PC-9 (cell line): ENCODE results near the gene USP13. TPM values are rescaled to one million over a fixed set of nuclear protein-coding genes. Genes with fewer than 3 reads are reported as not detected.

Experiments
- BruUV-seq: library from RNA; stranded (reverse); fragments of 400-500 nt; replicated peaks from 2 replicates; lab custom pipeline; 2021; lab: Mats Ljungman, UMichigan
- CTCF ChIA-PET: fragments of 300-600 bp; sonication (Branson Sonifier 250); formaldehyde crosslinking; loops from one replicate; lab custom pipeline; 2022; ENCODE audit warnings: antibody characterized with exemption; lab: Charles Lee
- POLR2A ChIA-PET: fragments of 300-600 bp; sonication (Branson Sonifier 250); formaldehyde crosslinking; loops from one replicate; lab custom pipeline; 2022; ENCODE audit warnings: antibody characterized with exemption; ENCODE audit not compliant: unreplicated experiment; lab: Charles Lee
- DNase-seq, 2 experiments: peaks; one replicate each; pipeline versions ENCODE4 v3.0.0 to v3.0.0-alpha.2; 2015 to 2022; ENCODE audit warnings: mixed read lengths in 1 of 2
- H2AFZ ChIP-seq: fragments of 200-600 bp; sonication (generic); 2 replicates; pipeline ENCODE4 v1.8.1; 2017; ENCODE audit warnings: antibody characterized with exemption
- H3F3A ChIP-seq: fragments of 200-600 bp; sonication (generic); 2 replicates; pipeline ENCODE4 v1.8.1; 2017; ENCODE audit warnings: antibody characterized with exemption, mild to moderate bottlenecking, low read depth; ENCODE audit not compliant: insufficient read depth
- H3K27ac ChIP-seq: fragments of 200-600 bp; sonication (generic); 2 replicates; pipeline ENCODE4 v1.6.1; 2016; ENCODE audit warnings: mixed run types
- H3K27me3 ChIP-seq: fragments of 200-600 bp; sonication (generic); 2 replicates; pipeline ENCODE4 v1.6.1; 2016; ENCODE audit warnings: low read depth, mixed run types; ENCODE audit not compliant: insufficient read depth
- H3K36me3 ChIP-seq: fragments of 200-600 bp; sonication (generic); 2 replicates; pipeline ENCODE4 v1.6.1; 2016; ENCODE audit warnings: low read depth, mixed run types
- H3K4me1 ChIP-seq: fragments of 200-600 bp; sonication (generic); replicated peaks from 2 replicates; pipeline ENCODE4 v1.6.1; 2016; ENCODE audit warnings: mixed run types; ENCODE audit not compliant: insufficient read depth
- H3K4me2 ChIP-seq: fragments of 200-600 bp; sonication (generic); 2 replicates; pipeline ENCODE4 v1.6.1; 2017; ENCODE audit warnings: mixed run types
- H3K4me3 ChIP-seq: fragments of 200-600 bp; sonication (generic); 2 replicates; pipeline ENCODE4 v1.6.1; 2016; ENCODE audit warnings: mixed run types
- H3K79me2 ChIP-seq: fragments of 200-600 bp; sonication (generic); 2 replicates; pipeline ENCODE4 v1.6.1; 2017; ENCODE audit warnings: low read depth, mixed run types
- H3K9me2 ChIP-seq: fragments of 200-600 bp; sonication (generic); 2 replicates; pipeline ENCODE4 v1.8.1; 2017; ENCODE audit warnings: mild to moderate bottlenecking; ENCODE audit not compliant: insufficient read depth
- H3K9me3 ChIP-seq: fragments of 200-600 bp; sonication (generic); 2 replicates; pipeline ENCODE4 v1.8.1; 2016; ENCODE audit warnings: low read depth; ENCODE audit not compliant: insufficient read depth
- H4K20me1 ChIP-seq: fragments of 200-600 bp; sonication (generic); 2 replicates; pipeline ENCODE4 v1.8.1; 2017; ENCODE audit not compliant: insufficient read depth
- EZH2 ChIP-seq: fragments of 200-600 bp; sonication (generic); IDR thresholded peaks from 2 replicates; pipeline ENCODE4 v1.8.0; 2017; ENCODE audit warnings: antibody characterized with exemption, low read depth
- intact Hi-C: fragments of 100-400 bp; cut with micrococcal nuclease; formaldehyde crosslinking; loops from one replicate; pipeline ENCODE4 v1.10.0; 2022; ENCODE audit not compliant: unreplicated experiment
- total RNA-seq: library from RNA; stranded (reverse); gene quantifications from 2 replicates; pipeline ENCODE4 v1.2.3, GENCODE V29; 2021
- TF ChIP-seq, protein P1 (sequence below): fragments of 200-600 bp; sonication (generic); conservative IDR thresholded peaks from 2 replicates; pipeline ENCODE4 v1.6.1; 2017; ENCODE audit warnings: mixed run types, antibody characterized with exemption, mild to moderate bottlenecking, moderate library complexity

Gene USP13
- total RNA-seq, 1 experiment from 2014 or later = 24.7 TPM

DNA sequence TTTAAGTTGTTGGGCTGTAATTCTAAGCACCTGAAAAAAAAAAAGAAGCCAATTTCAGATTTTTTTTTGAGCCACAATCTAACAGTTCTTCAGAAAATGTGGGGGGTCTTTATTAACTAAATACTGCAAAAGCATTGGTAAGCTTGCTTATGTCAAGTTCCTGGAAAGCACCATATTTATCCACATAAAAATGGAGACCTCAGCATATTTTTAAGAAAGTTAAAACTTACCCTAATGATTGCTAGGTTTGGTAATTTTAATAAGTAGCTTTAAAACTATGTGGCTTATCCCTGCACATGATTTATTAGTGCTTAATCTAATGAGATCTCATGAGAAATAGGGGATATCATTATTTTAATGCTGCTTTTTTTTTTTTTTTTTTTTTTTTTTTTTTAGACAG is 156.8 kb downstream of the USP13 start:
- Histone ChIP-seq H3K4me2 (no peak overlapping the region), H3K9me2 (no peaks in the 10 kb centered on the region), H3K36me3 (no peaks in the 10 kb centered on the region), H3K4me1 (no peaks in the 10 kb centered on the region), H3K9me3 (no peaks in the 10 kb centered on the region), H3K4me3 (no peak overlapping the region), H3F3A (no peaks in the 10 kb centered on the region), H3K79me2 (no peaks in the 10 kb centered on the region), H2AFZ (no peak overlapping the region), H3K27ac (no peak overlapping the region), H4K20me1 (no peaks in the 10 kb centered on the region), H3K27me3 (no peaks in the 10 kb centered on the region)
- BruUV-seq = no TSS peak
- DNase-seq = no peak
- no peak for TF ChIP-seq EZH2
- TF ChIP-seq, protein P1, sequence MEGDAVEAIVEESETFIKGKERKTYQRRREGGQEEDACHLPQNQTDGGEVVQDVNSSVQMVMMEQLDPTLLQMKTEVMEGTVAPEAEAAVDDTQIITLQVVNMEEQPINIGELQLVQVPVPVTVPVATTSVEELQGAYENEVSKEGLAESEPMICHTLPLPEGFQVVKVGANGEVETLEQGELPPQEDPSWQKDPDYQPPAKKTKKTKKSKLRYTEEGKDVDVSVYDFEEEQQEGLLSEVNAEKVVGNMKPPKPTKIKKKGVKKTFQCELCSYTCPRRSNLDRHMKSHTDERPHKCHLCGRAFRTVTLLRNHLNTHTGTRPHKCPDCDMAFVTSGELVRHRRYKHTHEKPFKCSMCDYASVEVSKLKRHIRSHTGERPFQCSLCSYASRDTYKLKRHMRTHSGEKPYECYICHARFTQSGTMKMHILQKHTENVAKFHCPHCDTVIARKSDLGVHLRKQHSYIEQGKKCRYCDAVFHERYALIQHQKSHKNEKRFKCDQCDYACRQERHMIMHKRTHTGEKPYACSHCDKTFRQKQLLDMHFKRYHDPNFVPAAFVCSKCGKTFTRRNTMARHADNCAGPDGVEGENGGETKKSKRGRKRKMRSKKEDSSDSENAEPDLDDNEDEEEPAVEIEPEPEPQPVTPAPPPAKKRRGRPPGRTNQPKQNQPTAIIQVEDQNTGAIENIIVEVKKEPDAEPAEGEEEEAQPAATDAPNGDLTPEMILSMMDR = no peak
- intact Hi-C loops = loop anchor here (2.0 kb wide), 1 partner anchor 785 kb away; no protein-coding TSS in a partner anchor
- ChIA-PET CTCF (no interaction called here), POLR2A (no interaction called here)

DNA sequence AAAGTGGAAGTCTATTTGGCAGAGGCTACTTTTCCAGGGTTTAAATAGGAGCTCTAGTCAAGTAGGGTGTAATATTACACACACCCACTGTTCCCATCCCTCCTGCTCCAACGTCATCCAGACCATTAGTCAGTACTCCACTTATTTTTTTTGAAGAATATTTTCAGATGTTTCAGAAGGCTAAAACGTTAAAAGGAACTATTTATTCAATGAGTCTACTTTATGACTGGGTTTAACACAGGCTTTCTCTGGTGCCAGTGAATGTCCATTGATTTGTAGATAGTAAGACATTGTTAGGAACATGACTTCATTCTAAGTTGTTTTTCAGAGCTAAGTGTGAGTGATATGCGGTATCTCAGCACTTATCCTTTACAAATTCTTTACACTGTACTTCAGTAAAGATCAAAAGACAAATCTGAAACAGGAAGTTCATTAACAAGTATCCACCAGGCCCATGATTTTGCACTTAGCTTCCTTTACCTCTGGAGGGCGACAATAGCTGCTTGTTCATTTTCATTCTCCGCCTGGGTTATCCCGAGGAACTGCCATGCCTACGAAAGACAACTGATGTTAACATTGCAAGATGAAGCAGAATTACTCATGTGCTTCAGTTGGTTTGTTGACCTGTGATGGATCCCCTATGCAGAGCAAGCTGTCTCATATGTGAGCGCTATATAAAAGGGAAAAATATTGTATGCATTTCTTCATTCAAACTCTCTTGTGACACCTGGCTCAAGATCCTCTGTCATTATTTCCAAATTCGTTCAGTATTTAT is 158.7 kb downstream of the USP13 start:
- POLR2A ChIA-PET = interaction anchor here (1.0 kb wide), 1 partner anchor 179 kb away, joined by 4 read pairs; no protein-coding TSS in a partner anchor
- no peak overlapping the region for H3K27ac ChIP-seq

GRCh38 chr3:179812096-179812382 is 159.2 kb downstream of the USP13 start:
- intact Hi-C loops = no loop called here
- ChIA-PET CTCF (interaction anchor here (0.6 to 1.6 kb wide), 3 partner anchors 179 to 783 kb away, joined by 3 to 11 read pairs (median 3); no protein-coding TSS in a partner anchor), POLR2A (no interaction called here)
- no peaks in the 10 kb centered on the region for H4K20me1 ChIP-seq
- no peak overlapping the region for H2AFZ ChIP-seq
- no peaks in the 10 kb centered on the region for H3K4me1 ChIP-seq
- no peaks in the 10 kb centered on the region for H3K36me3 ChIP-seq
- H3K79me2 ChIP-seq = no peaks in the 10 kb centered on the region
- H3K27me3 ChIP-seq = no peaks in the 10 kb centered on the region
- no peak overlapping the region for H3K4me2 ChIP-seq
- BruUV-seq = no TSS peak
- no peaks in the 10 kb centered on the region for H3K9me2 ChIP-seq
- no peak overlapping the region for H3K27ac ChIP-seq
- DNase-seq = no peak
- H3K9me3 ChIP-seq = no peaks in the 10 kb centered on the region
- no peak for TF ChIP-seq EZH2
- TF ChIP-seq, protein P1 = no peak
- H3F3A ChIP-seq = no peaks in the 10 kb centered on the region
- H3K4me3 ChIP-seq = no peak overlapping the region

More for the DNA sequence above, 158.7 kb downstream of the USP13 start:
- BruUV-seq = no TSS peak
- no peaks in the 10 kb centered on the region for H3F3A ChIP-seq
- no peak overlapping the region for H3K4me3 ChIP-seq
- H3K79me2 ChIP-seq = no peaks in the 10 kb centered on the region
- no peaks in the 10 kb centered on the region for H3K9me3 ChIP-seq
- TF ChIP-seq EZH2 = no peak
- TF ChIP-seq, protein P1 = peak; percentile 71
- H3K9me2 ChIP-seq = no peaks in the 10 kb centered on the region
- peak in 1 of 2 experiments; percentile 45 for DNase-seq
- no peaks in the 10 kb centered on the region for H3K4me1 ChIP-seq
- H3K36me3 ChIP-seq = no peaks in the 10 kb centered on the region
- peak overlapping the region; percentile 23; the same call in 1 of the 2 replicates for H2AFZ ChIP-seq
- H3K4me2 ChIP-seq = no peak overlapping the region
- intact Hi-C loops = loop anchor here (1.0 to 2.0 kb wide), 2 partner anchors 783 to 868 kb away; partner anchors contain the start of gene CCDC39
- no peaks in the 10 kb centered on the region for H4K20me1 ChIP-seq
- CTCF ChIA-PET = interaction anchor here (0.5 to 1.6 kb wide), 7 partner anchors 119 to 846 kb away, joined by 3 to 11 read pairs (median 4); no protein-coding TSS in a partner anchor
- no peaks in the 10 kb centered on the region for H3K27me3 ChIP-seq
